GM19455 (cell line): ENCODE data around the gene PGAM2.
A peak's percentile ranks its signal among the peaks of the same experiment; 100 is the strongest.
"Not testable (repeated sequence)": the region's sequence is repeated elsewhere in the genome, so short reads cannot be mapped to it uniquely, and the experiment has no call there.

ENCODE experiments used
- ATAC-seq: cut with Tn5 transposase; IDR thresholded peaks from one replicate; pipeline ENCODE4 v1.9.1; 2021; ENCODE audit not compliant: unreplicated experiment

Gene PGAM2

DNA sequence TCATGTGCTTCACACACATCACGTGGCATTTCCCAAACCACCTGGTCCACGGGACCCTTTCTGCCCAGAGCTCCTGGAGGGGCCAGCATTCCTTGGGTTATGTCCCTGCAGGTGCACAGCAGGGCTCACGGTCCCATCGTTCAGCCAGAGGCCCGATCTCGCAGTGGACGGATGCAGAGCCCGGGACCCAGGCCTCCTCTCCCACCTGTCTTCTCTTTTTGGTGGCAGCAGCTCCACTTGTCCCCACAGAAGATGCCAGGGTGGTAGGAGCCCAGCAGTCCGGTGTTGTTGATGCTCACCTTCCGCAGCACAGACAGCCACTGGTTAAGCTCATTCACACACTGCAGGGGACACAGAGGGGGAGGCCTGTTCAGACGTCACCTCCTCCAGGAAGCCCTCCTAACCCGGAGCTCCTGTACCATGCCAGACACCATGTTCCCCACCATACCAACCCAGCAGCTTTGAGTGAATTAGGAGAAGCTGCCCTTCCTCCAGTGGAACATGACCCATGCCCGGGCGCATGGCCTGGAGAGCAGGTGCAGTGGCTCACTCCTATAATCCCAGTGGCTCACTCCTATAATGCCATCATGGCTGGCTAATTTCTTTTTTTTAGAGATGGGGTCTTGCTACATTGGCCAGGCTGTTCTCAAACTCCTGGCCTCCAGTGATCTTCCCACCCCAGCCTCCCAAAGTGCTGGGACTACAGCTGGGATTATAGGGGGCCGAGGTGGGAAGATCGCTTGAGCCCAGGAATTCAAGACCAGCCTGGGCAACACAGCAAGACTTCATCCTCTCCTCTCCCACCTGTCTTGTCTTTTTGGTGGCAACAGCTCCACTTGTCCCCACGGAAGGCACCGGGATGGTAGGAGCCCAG, 31.2 kb downstream of the PGAM2 start:
- ATAC-seq = not testable (repeated sequence)

DNA sequence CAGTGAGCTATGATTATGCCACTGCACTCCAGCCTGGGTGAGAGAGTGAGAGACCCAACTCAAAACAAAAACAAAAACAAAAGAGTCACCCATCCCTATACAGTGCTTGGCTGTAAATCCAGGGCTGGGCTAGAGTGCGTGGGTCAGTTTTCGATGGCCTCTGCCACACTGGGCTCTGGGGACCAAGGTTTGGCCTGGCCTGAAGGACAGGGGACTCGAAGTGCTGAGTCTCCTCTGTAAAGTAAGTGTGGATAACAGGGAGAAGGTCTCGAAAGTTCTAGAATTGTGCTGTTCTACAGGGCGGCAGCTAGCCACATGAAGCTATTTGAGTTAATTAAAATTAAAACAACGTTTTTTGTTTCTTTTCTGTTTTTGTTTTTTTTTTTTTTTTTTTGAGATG, 33.3 kb downstream of the PGAM2 start:
- not testable (repeated sequence) for ATAC-seq

DNA sequence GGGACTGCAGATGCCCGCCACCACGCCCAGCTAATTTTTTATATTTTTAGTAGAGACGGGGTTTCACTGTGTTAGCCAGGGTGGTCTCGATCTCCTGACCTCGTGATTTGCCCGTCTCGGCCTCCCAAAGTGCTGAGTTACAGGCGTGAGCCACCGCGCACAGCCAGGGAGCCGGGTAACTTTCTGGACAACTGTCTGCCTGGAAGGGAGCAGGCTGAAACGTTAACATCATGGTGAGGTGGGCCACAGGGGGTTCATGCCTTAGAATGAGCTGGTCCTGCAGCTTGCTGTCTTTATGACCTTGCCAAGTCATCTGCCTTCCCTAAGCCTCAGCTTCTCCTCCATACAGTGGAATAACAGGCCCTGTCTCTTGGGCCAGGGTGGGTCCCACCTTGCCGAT, 34.0 kb downstream of the PGAM2 start:
- not testable (repeated sequence) for ATAC-seq

DNA sequence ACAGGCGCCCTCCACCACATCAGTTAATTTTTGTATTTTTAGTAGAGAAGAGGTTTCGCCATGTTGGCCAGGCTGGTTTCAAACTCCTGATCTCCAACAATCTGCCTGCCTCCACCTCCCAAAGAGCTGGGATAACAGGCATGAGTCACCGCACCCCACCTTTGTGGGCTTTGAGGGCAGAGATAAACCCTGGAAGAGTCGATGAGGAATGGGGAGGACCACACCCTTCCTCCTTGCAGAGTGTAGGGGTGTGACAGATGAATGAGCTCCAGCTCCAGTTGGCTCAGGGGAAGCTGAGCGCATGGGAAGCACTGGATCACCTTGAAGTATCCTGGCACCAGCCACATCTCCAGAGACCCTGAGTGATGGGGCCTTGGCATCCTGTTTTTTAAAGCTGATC, 35.3 kb downstream of the PGAM2 start:
- ATAC-seq = not testable (repeated sequence)

DNA sequence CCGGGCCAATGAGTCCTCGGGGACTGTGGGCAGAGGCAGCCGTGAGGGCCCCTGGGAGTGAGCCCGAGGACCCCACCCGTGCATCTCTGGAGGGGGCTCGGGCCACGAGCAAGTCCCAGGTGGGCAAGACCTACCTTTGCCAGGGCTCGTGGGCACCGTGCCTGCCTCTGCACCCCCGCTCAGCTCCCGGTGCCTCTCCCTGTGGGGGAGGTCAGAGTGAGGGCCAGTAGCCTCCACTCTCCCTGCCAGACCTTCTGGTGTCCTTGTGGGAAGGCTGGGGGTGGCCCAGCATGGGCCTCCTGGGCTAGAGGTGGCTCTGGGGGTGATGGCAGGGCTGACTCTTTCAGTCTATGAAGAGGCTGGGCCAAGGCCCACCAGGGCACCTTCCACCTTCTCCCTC, 35.9 kb downstream of the PGAM2 start:
- not testable (repeated sequence) for ATAC-seq

DNA sequence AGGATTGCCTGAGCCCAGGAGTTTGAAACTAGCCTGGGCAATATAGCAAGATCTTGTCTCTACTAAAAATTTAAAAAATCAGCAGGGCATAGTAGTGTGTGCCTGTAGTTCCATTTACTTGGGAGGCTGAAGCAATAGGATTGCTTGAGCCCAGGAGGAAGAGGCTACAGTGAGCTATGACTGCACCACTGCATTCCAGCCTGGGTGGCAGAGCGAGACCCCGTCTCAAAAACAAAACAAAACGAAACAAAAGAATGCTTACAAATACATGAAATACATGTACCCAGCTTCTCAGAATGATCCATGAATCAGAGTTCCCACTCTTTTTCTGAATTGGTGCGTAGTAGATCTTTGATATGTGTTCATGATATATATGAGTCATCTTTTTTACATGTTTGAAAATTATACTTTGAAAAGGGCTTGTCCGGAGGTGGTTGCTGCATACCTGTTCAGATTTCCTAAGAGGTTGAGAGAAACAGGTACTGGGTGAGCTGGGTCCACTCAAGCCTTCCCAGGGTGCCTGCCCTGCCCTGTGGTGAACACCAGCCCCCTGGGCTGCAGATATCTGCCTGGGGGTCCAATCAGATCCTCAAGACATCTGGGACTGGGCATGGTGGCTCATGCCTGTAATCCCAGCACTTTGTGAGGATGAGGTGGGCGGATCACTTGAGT, 42.4 kb downstream of the PGAM2 start:
- not testable (repeated sequence) for ATAC-seq

DNA sequence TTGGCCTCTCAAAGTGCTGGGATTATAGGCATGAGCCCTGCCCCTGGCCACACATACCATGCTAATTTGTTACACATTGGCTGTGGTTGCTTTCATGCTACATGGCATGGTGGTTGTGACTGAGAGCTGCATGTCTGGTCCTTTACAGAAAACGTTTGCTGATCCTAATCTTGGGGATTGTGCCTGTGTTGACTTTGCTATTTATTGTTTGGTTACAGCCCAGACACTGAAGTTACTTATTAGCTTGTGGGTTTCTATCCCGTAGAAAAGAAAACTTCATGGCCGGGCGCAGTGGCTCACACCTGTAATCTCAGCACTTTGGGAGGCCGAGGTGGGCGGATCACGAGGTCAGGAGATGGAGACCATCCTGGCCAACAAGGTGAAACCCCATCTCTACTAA, 43.3 kb downstream of the PGAM2 start:
- not testable (repeated sequence) for ATAC-seq

DNA sequence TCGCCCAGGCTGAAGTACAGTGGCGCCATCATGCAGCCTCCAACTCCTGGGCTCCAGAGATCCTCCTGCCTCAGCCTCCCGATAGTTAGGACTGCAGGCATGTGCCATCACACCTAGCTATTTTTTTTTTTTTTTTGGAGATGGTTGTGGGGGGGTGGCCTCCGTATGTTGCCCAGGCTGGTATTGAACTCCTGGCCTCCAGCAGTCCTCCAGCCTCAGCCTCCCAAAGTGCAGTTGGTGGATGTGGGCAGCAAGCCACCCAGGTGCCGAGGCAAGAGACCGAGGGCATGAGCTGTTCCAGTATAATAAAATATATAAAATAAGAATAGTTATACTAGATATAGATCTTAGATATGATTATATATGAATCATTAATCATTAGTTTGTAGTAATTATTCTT, 45.5 kb downstream of the PGAM2 start:
- not testable (repeated sequence) for ATAC-seq

DNA sequence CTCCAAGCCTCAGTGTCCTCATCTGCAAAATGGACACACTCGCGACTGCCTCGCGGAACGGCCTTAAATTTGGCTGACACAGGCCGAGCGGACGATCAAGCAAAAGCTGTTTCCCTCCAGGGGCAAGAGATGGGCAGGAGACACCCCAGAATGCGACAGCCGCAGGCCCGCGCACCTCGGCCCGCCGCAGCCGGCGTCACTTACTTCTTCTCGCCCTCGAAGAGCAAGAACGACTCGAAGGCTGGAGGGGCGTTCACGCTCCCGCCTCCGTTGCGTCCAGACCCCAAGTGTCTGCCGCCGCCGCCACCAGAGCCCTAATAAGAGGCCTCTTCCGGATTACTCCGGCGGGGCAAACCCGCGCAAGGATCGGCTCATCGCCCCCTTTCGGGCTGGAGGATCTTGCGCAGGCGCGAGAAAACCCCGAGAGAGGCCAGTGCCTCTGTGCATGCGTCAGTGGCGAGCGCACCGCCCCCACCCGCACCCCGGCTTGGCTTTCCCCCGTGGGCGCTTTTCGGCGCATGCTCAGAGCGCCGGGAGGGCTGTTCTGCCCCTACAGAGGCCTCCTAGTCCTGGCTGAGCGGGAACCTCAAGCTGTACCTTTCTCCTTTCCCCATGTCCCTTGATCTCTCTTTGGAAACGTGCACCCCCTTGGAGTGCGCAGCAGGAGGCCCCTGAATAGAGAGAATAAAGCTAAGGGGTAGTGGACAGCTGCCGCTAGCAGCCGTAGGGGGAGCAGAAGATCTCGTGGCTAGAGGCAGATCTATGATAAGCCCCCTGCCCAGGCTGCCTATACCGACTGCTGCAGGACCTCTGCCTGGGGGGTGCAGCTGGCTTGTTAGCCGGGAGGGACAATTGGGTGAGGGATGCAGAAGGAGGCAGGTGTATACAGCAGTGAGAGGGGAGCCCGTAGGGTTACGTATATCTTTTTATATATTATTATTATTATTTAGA, 46.2 kb downstream of the PGAM2 start:
- peak; percentile 98 for ATAC-seq

DNA sequence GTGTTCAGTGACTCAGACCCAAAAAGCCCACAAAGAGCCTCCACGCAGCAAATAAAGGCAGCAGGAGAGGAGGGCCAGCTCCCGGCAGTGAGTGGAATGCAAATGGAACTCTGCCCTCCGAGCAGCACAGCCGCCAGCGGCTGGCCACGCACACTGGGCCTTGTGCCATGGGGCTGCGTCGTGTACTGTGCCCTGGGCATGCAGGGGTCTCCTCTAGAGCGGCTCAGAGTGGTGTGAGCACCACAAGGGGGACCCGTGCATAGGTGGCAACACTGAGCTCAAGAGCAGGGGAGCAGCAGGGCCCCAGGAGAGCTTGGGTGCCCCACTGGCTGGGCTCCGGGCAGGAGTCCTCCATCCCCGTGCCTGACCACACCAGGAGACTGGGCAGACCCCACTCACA, 50.3 kb downstream of the PGAM2 start:
- not testable (repeated sequence) for ATAC-seq
